HuH-7.5 (cell line): ENCODE data around the gene DNM3.

Experiments
- DNase-seq: peaks from one replicate; pipeline ENCODE4 v3.0.0; 2011; ENCODE audit warnings: low spot score

DNM3 gene

GRCh38 chr1:172397633-172398032 lies 556.3 kb downstream of the DNM3 start:
- no peak for DNase-seq

GRCh38 chr1:172398193-172398592 lies 556.9 kb downstream of the DNM3 start:
- DNase-seq: no peak

GRCh38 chr1:172398970-172399755 lies 557.9 kb downstream of the DNM3 start:
- DNase-seq: no peak

- DNase-seq: no peak
Observed at GRCh38 chr1:172399756-172400721, 558.7 kb downstream of the DNM3 start.

GRCh38 chr1:172400722-172401105 lies 559.4 kb downstream of the DNM3 start:
- no peak for DNase-seq

- DNase-seq: no peak
Observed at GRCh38 chr1:172401477-172401876, 560.2 kb downstream of the DNM3 start.

GRCh38 chr1:172401892-172402291 lies 560.6 kb downstream of the DNM3 start:
- no peak for DNase-seq

GRCh38 chr1:172402878-172403569 lies 561.7 kb downstream of the DNM3 start:
- DNase-seq: no peak

- DNase-seq: no peak
Observed at GRCh38 chr1:172404121-172404520, 562.8 kb downstream of the DNM3 start.

- DNase-seq: no peak
Observed at GRCh38 chr1:172405912-172406311, 564.6 kb downstream of the DNM3 start.

GRCh38 chr1:172406968-172407367 lies 565.7 kb downstream of the DNM3 start:
- no peak for DNase-seq

- DNase-seq: no peak
Observed at GRCh38 chr1:172408958-172409357, 567.7 kb downstream of the DNM3 start.

- DNase-seq: no peak
Observed at GRCh38 chr1:172410027-172410426, 568.7 kb downstream of the DNM3 start.

- DNase-seq: no peak
Observed at GRCh38 chr1:172411791-172412338, 570.6 kb downstream of the DNM3 start.

GRCh38 chr1:172414331-172414730 lies 573.0 kb downstream of the DNM3 start:
- no peak for DNase-seq

- DNase-seq: no peak
Observed at GRCh38 chr1:172416496-172417035, 575.3 kb downstream of the DNM3 start.

- no peak for DNase-seq
Observed at GRCh38 chr1:172417557-172417956, 576.3 kb downstream of the DNM3 start.

- DNase-seq: no peak
Observed at GRCh38 chr1:172420385-172420784, 579.1 kb downstream of the DNM3 start, which contains the start of gene C1orf105. C1orf105 (plus strand) TSS chr1:172420685; CDS start chr1:172420886, 201 bp downstream.

GRCh38 chr1:172421974-172422604 lies 580.8 kb downstream of the DNM3 start:
- DNase-seq: no peak

GRCh38 chr1:172423336-172423735 lies 582.0 kb downstream of the DNM3 start:
- no peak for DNase-seq

GRCh38 chr1:172425339-172425738 lies 584.0 kb downstream of the DNM3 start:
- DNase-seq: no peak
